ENCODE results near the gene F2RL1.
A peak's percentile ranks its signal among the peaks of the same experiment; 100 is the strongest.

F2RL1 gene

DNA sequence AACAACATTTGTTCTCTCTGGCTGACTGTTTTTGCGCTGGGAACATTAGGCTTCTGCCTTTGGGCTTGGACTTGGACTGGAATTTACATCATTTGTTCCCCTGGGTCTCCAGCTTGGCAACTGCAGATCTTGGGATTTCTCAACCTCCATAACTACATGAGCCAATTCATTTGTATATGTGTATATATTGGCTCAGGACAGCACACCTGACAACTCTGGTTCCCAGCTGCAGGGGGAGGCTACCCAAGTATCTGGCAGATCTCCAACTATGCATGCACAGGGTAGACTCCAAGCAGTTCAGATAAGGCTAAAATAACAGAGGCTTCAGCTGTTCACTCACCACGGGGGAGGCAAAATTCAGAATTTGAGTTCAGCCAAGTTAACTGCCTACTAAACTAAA is 31.6 kb upstream of the F2RL1 start:
- Histone ChIP-seq H3K27ac (ENCODE audit: extremely low read depth, low read depth, low read length) (peak overlapping the region; percentile 47; the same call in 1 of the 2 replicates), H3K4me1 (ENCODE audit: control insufficient read depth, insufficient read depth, low read length) (peaks cover 19% of the 10 kb centered on the region), H3K9me3 (ENCODE audit: control insufficient read depth, insufficient read depth, low read depth, low read length) (no peaks in the 10 kb centered on the region), H3K4me3 (ENCODE audit: low read depth, low read length) (no peak overlapping the region), H3K36me3 (ENCODE audit: control insufficient read depth in 2 of 2, insufficient read depth in 1 of 2, low read length in 2 of 2) (no peaks in the 10 kb centered on the region)
- TF ChIP-seq TRIM28 (IDR thresholded peaks at IDR 0.05; ENCODE audit: borderline replicate concordance, low read length) (0 out of 2 replicates have a peak, but pooled peaks have one; percentile 34), KLF8 (tag by site-specific recombination; IDR thresholded peaks at IDR 0.05) (0 out of 2 replicates have a peak, but pooled peaks have one; percentile 25), ZNF24 (tag by site-specific recombination; IDR thresholded peaks at IDR 0.05) (peak; percentile 54; the same call in 1 of the 2 replicates), ZNF561 (tag by site-specific recombination; IDR thresholded peaks at IDR 0.05; ENCODE audit: borderline replicate concordance) (peak; percentile 66; the same call in 1 of the 2 replicates), ZBTB44 (tag by site-specific recombination; IDR thresholded peaks at IDR 0.05) (peak; percentile 91), OSR2 (tag by site-specific recombination; IDR thresholded peaks at IDR 0.05) (peak; percentile 17; the same call in 1 of the 2 replicates), MEIS1 (CRISPR knock-in tag; IDR thresholded peaks at IDR 0.05; ENCODE audit: borderline replicate concordance) (no peak), ZNF404 (tag by site-specific recombination; IDR thresholded peaks at IDR 0.05) (no peak), ZXDB (tag by site-specific recombination; IDR thresholded peaks at IDR 0.05) (peak; percentile 46; the same call in 1 of the 2 replicates), GLIS1 (tag by site-specific recombination; IDR thresholded peaks at IDR 0.05) (peak; percentile 83), ZNF585B (tag by site-specific recombination; IDR thresholded peaks at IDR 0.05) (peak; percentile 44; the same call in 1 of the 2 replicates), SALL2 (tag by site-specific recombination; IDR thresholded peaks at IDR 0.05; ENCODE audit: borderline replicate concordance) (no peak), ZNF341 (tag by site-specific recombination; IDR thresholded peaks at IDR 0.05; ENCODE audit: low read depth) (peak; percentile 59), ZNF600 (tag by site-specific recombination; IDR thresholded peaks at IDR 0.05) (peak; percentile 62), KLF10 (tag by site-specific recombination; IDR thresholded peaks at IDR 0.05) (0 out of 2 replicates have a peak, but pooled peaks have one; percentile 35)
- TF ChIP-seq, protein P1, sequence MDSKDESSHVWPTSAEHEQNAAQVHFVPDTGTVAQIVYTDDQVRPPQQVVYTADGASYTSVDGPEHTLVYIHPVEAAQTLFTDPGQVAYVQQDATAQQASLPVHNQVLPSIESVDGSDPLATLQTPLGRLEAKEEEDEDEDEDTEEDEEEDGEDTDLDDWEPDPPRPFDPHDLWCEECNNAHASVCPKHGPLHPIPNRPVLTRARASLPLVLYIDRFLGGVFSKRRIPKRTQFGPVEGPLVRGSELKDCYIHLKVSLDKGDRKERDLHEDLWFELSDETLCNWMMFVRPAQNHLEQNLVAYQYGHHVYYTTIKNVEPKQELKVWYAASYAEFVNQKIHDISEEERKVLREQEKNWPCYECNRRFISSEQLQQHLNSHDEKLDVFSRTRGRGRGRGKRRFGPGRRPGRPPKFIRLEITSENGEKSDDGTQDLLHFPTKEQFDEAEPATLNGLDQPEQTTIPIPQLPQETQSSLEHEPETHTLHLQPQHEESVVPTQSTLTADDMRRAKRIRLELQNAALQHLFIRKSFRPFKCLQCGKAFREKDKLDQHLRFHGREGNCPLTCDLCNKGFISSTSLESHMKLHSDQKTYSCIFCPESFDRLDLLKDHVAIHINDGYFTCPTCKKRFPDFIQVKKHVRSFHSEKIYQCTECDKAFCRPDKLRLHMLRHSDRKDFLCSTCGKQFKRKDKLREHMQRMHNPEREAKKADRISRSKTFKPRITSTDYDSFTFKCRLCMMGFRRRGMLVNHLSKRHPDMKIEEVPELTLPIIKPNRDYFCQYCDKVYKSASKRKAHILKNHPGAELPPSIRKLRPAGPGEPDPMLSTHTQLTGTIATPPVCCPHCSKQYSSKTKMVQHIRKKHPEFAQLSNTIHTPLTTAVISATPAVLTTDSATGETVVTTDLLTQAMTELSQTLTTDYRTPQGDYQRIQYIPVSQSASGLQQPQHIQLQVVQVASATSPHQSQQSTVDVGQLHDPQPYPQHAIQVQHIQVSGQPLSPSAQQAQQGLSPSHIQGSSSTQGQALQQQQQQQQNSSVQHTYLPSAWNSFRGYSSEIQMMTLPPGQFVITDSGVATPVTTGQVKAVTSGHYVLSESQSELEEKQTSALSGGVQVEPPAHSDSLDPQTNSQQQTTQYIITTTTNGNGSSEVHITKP (tag by site-specific recombination; IDR thresholded peaks at IDR 0.05), result peak; percentile 76
- TF ChIP-seq, protein P2, sequence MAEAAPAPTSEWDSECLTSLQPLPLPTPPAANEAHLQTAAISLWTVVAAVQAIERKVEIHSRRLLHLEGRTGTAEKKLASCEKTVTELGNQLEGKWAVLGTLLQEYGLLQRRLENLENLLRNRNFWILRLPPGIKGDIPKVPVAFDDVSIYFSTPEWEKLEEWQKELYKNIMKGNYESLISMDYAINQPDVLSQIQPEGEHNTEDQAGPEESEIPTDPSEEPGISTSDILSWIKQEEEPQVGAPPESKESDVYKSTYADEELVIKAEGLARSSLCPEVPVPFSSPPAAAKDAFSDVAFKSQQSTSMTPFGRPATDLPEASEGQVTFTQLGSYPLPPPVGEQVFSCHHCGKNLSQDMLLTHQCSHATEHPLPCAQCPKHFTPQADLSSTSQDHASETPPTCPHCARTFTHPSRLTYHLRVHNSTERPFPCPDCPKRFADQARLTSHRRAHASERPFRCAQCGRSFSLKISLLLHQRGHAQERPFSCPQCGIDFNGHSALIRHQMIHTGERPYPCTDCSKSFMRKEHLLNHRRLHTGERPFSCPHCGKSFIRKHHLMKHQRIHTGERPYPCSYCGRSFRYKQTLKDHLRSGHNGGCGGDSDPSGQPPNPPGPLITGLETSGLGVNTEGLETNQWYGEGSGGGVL (tag by site-specific recombination; IDR thresholded peaks at IDR 0.05), result peak; percentile 31; the same call in 1 of the 2 replicates
- TF ChIP-seq, protein P3, sequence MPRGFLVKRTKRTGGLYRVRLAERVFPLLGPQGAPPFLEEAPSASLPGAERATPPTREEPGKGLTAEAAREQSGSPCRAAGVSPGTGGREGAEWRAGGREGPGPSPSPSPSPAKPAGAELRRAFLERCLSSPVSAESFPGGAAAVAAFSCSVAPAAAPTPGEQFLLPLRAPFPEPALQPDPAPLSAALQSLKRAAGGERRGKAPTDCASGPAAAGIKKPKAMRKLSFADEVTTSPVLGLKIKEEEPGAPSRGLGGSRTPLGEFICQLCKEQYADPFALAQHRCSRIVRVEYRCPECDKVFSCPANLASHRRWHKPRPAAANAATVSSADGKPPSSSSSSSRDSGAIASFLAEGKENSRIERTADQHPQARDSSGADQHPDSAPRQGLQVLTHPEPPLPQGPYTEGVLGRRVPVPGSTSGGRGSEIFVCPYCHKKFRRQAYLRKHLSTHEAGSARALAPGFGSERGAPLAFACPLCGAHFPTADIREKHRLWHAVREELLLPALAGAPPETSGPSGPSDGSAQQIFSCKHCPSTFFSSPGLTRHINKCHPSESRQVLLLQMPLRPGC (tag by site-specific recombination; IDR thresholded peaks at IDR 0.05), result no peak
- CTCF ChIA-PET, result interaction anchor here (0.5 to 1.8 kb wide), 4 partner anchors 10 to 220 kb away, joined by 3 to 11 read pairs (median 4); no protein-coding TSS in a partner anchor
- POLR2A ChIA-PET, result interaction anchor here (1.3 kb wide), 1 partner anchor 32 kb away, joined by 9 read pairs; the partner anchor contains the start of gene F2RL1
